Gastrocnemius medialis (tissue), 4 donors: ENCODE data around the gene C1orf116.

Experiments used
- POLR2A ChIP-seq, 2 donors: fragments of 450-650 bp; IDR thresholded peaks; one replicate each; pipeline ENCODE4 v1.6.1; 2017; ENCODE audit warnings: antibody characterized with exemption in 2 of 2, mild to moderate bottlenecking in 2 of 2, moderate library complexity in 2 of 2
- TF ChIP-seq, protein P1 (sequence below), 5 experiments: fragments of 450-650 bp in 3 of 5; fragments of 200-600 bp in 2 of 5; sonication (generic) in 2 of 5; IDR thresholded peaks in 4 of 5; conservative IDR thresholded peaks in 1 of 5; 1 replicate in 4 of 5; 2 replicates in 1 of 5; pipeline ENCODE4 v1.5.1; 2016 to 2019; ENCODE audit warnings: antibody characterized with exemption in 5 of 5, mild to moderate bottlenecking in 3 of 5, moderate library complexity in 3 of 5

GRCh38 chr1:207077012-207077411 lies 44.5 kb upstream of the C1orf116 start:
- TF ChIP-seq, protein P1, sequence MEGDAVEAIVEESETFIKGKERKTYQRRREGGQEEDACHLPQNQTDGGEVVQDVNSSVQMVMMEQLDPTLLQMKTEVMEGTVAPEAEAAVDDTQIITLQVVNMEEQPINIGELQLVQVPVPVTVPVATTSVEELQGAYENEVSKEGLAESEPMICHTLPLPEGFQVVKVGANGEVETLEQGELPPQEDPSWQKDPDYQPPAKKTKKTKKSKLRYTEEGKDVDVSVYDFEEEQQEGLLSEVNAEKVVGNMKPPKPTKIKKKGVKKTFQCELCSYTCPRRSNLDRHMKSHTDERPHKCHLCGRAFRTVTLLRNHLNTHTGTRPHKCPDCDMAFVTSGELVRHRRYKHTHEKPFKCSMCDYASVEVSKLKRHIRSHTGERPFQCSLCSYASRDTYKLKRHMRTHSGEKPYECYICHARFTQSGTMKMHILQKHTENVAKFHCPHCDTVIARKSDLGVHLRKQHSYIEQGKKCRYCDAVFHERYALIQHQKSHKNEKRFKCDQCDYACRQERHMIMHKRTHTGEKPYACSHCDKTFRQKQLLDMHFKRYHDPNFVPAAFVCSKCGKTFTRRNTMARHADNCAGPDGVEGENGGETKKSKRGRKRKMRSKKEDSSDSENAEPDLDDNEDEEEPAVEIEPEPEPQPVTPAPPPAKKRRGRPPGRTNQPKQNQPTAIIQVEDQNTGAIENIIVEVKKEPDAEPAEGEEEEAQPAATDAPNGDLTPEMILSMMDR (IDR thresholded peaks at IDR 0.05 in 4 of 5, conservative IDR thresholded peaks at IDR 0.05 in 1 of 5) = no peak
- TF ChIP-seq POLR2A (IDR thresholded peaks at IDR 0.05) = no peak
